Prostate gland (tissue), 2 donors: ENCODE measurements around the gene CFAP61.

Source experiments
- CTCF ChIP-seq, 4 experiments: fragments of 200-600 bp in 2 of 4; fragments of 450-650 bp in 2 of 4; sonication (generic) in 2 of 4; IDR thresholded peaks; 1 replicate in 3 of 4; 2 replicates in 1 of 4; pipeline ENCODE4 v1.5.1; 2016 to 2019; ENCODE audit warnings: antibody characterized with exemption in 4 of 4, mild to moderate bottlenecking in 2 of 4, moderate library complexity in 2 of 4
- POLR2A ChIP-seq: fragments of 450-650 bp; IDR thresholded peaks from one replicate; pipeline ENCODE4 v1.6.1; 2016; ENCODE audit warnings: antibody characterized with exemption, mild to moderate bottlenecking

GRCh38 chr20:20075032-20075431 is 22.7 kb downstream of the CFAP61 start:
- TF ChIP-seq POLR2A: no peak
- TF ChIP-seq CTCF (IDR thresholded peaks at IDR 0.05): no peak
